ENCODE results near the gene PAPLN. TPM values are rescaled to one million over a fixed set of nuclear protein-coding genes. Genes with fewer than 3 reads are reported as not detected.

Gene PAPLN
- polyA plus RNA-seq, 3 donors, result 0.58 to 2.8 (median 0.73) TPM

DNA sequence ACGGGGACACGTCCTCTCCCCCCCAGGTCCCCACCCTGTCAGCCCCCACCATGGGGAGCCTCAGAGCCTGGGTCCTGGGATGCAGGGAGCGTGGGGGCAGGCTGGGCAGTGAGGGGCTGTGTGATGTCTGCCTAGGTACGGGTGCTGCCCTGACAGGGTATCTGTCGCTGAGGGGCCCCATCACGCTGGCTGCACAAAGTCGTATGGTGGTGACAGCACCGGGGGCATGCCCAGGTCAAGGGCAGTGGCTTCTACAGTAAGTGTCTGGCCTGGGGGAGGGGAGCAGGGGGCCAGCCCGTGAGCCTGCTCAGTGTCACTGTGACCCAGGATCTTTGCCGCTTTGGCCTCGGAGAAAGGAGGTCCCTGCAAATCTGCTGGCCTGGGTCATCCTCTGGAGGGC, 23.3 kb downstream of the PAPLN start:
- 98% methylated on average over 6 of the region's 11 CpGs for WGBS (ENCODE audit: insufficient coverage)
- Histone ChIP-seq H3K4me1 (ENCODE audit: control insufficient read depth in 1 of 2, insufficient read depth in 2 of 2, low read length in 2 of 2) (no peaks in the 10 kb centered on the region), H3K9me3 (replicated peaks in 1 of 2; ENCODE audit: control insufficient read depth in 1 of 2, insufficient read depth in 1 of 2, low read length in 2 of 2) (no peaks in the 10 kb centered on the region), H2AFZ (ENCODE audit: insufficient read depth, low read depth, low read length, poor library complexity, severe bottlenecking) (no peak overlapping the region), H3K9ac (ENCODE audit: insufficient read depth, low read length, poor library complexity, severe bottlenecking) (no peak overlapping the region), H3K36me3 (replicated peaks in 1 of 2; ENCODE audit: control insufficient read depth in 1 of 2, insufficient read depth in 2 of 2, low read length in 2 of 2) (no peaks in the 10 kb centered on the region), H4K20me1 (ENCODE audit: insufficient read depth, low read length) (no peaks in the 10 kb centered on the region), H3K4me3 (replicated peaks in 1 of 3; ENCODE audit: low read depth in 2 of 3, low read length in 3 of 3) (no peak overlapping the region), H3K27ac (ENCODE audit: low read depth in 1 of 2, low read length in 2 of 2) (no peak overlapping the region), H3K4me2 (replicated peaks; ENCODE audit: extremely low read depth, low read length, poor library complexity, severe bottlenecking) (no peak overlapping the region), H3K79me2 (ENCODE audit: insufficient read depth, low read length) (no peaks in the 10 kb centered on the region), H3K27me3 (ENCODE audit: control insufficient read depth in 2 of 2, insufficient read depth in 2 of 2, low read length in 2 of 2) (no peaks in the 10 kb centered on the region)
- H3K27ac Mint-ChIP-seq, result no peak overlapping the region
- TF ChIP-seq, protein P1, sequence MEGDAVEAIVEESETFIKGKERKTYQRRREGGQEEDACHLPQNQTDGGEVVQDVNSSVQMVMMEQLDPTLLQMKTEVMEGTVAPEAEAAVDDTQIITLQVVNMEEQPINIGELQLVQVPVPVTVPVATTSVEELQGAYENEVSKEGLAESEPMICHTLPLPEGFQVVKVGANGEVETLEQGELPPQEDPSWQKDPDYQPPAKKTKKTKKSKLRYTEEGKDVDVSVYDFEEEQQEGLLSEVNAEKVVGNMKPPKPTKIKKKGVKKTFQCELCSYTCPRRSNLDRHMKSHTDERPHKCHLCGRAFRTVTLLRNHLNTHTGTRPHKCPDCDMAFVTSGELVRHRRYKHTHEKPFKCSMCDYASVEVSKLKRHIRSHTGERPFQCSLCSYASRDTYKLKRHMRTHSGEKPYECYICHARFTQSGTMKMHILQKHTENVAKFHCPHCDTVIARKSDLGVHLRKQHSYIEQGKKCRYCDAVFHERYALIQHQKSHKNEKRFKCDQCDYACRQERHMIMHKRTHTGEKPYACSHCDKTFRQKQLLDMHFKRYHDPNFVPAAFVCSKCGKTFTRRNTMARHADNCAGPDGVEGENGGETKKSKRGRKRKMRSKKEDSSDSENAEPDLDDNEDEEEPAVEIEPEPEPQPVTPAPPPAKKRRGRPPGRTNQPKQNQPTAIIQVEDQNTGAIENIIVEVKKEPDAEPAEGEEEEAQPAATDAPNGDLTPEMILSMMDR (IDR thresholded peaks at IDR 0.05), result no peak
- peaks cover 0 to 6% (median 2%) of the 10 kb centered on the region in 3 donors for H3K27me3 Mint-ChIP-seq (ENCODE audit: low read depth in 3 of 3)
- H3K4me1 Mint-ChIP-seq, result no peaks in the 10 kb centered on the region
- peak in 1 of 3 donors; percentile 2 for DNase-seq
- H3K9me3 Mint-ChIP-seq, result peaks cover 0 to 2% (median 0%) of the 10 kb centered on the region in 7 donors
- H3K4me3 Mint-ChIP-seq, result no peak overlapping the region
- intact Hi-C loops (cut with micrococcal nuclease), result no loop called here
- no peaks in the 10 kb centered on the region for H3K36me3 Mint-ChIP-seq

DNA sequence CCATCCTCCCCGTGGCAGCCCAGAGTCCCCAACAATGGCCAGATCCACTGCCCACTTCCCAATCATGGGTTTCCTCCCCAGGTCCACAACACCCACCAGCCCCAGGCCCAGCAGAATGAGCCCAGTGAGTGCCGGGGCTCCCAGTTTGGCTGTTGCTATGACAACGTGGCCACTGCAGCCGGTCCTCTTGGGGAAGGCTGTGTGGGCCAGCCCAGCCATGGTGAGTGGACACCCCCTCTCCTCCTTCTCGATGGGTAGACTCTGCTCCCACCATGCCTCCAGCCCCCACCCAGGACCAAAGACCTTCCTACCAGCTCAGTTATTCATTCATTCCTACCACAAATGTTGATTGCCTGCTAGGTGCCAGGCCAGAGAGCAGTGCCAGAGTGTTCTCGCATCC, 23.8 kb downstream of the PAPLN start:
- Histone ChIP-seq H3K36me3 (replicated peaks in 1 of 2; ENCODE audit: control insufficient read depth in 1 of 2, insufficient read depth in 2 of 2, low read length in 2 of 2) (no peaks in the 10 kb centered on the region), H3K4me3 (replicated peaks in 1 of 3; ENCODE audit: low read depth in 2 of 3, low read length in 3 of 3) (no peak overlapping the region), H3K27me3 (ENCODE audit: control insufficient read depth in 2 of 2, insufficient read depth in 2 of 2, low read length in 2 of 2) (no peaks in the 10 kb centered on the region), H3K9me3 (replicated peaks in 1 of 2; ENCODE audit: control insufficient read depth in 1 of 2, insufficient read depth in 1 of 2, low read length in 2 of 2) (no peaks in the 10 kb centered on the region), H3K4me1 (ENCODE audit: control insufficient read depth in 1 of 2, insufficient read depth in 2 of 2, low read length in 2 of 2) (no peaks in the 10 kb centered on the region), H3K27ac (ENCODE audit: low read depth in 1 of 2, low read length in 2 of 2) (no peak overlapping the region), H2AFZ (ENCODE audit: insufficient read depth, low read depth, low read length, poor library complexity, severe bottlenecking) (no peak overlapping the region), H3K4me2 (replicated peaks; ENCODE audit: extremely low read depth, low read length, poor library complexity, severe bottlenecking) (no peak overlapping the region), H4K20me1 (ENCODE audit: insufficient read depth, low read length) (no peaks in the 10 kb centered on the region), H3K9ac (ENCODE audit: insufficient read depth, low read length, poor library complexity, severe bottlenecking) (no peak overlapping the region), H3K79me2 (ENCODE audit: insufficient read depth, low read length) (no peaks in the 10 kb centered on the region)
- TF ChIP-seq, protein P1 (IDR thresholded peaks at IDR 0.05), result no peak
- intact Hi-C loops (cut with micrococcal nuclease), result no loop called here
- peaks cover 0 to 6% (median 2%) of the 10 kb centered on the region in 3 donors for H3K27me3 Mint-ChIP-seq (ENCODE audit: low read depth in 3 of 3)
- no peaks in the 10 kb centered on the region for H3K4me1 Mint-ChIP-seq
- no peaks in the 10 kb centered on the region for H3K36me3 Mint-ChIP-seq
- H3K4me3 Mint-ChIP-seq, result no peak overlapping the region
- DNase-seq, result peak in 1 of 3 donors; percentile 2
- 88% methylated on average over 6 of the region's 6 CpGs for WGBS (ENCODE audit: insufficient coverage)
- H3K9me3 Mint-ChIP-seq, result peaks cover 0 to 2% (median 0%) of the 10 kb centered on the region in 7 donors
- no peak overlapping the region for H3K27ac Mint-ChIP-seq
